Measurements from ENCODE around the gene CHST9.

GRCh38 chr18:27175914-27176313 lies 9.2 kb downstream of the CHST9 start:
- TF ChIP-seq POLR2A (IDR thresholded peaks at IDR 0.05): no peak
- TF ChIP-seq CTCF (IDR thresholded peaks at IDR 0.05 in 8 of 11, conservative IDR thresholded peaks at IDR 0.05 in 3 of 11): no peak
